Tibial nerve (tissue), 4 donors: ENCODE data around the gene ROBO4. TPM values are rescaled to one million over a fixed set of nuclear protein-coding genes. Genes with fewer than 3 reads are reported as not detected.

ENCODE experiments used
- DNase-seq, 2 donors: peaks; one replicate each; pipeline ENCODE4 v3.0.0-alpha.2; 2019; ENCODE audit warnings: low spot score in 2 of 2
- H3K27ac ChIP-seq, 4 donors: fragments of 200-600 bp; sonication (generic) in 3 of 4; one replicate each; pipeline ENCODE4 v1.5.1; 2017 to 2019; ENCODE audit warnings: mild to moderate bottlenecking in 1 of 4
- H3K27me3 ChIP-seq, 2 donors: fragments of 200-600 bp; sonication (generic) in 1 of 2; one replicate each; pipeline versions ENCODE4 v1.5.1 to v1.6.0; 2017 to 2019
- H3K36me3 ChIP-seq, 3 donors: fragments of 200-600 bp; sonication (generic); one replicate each; pipeline ENCODE4 v1.5.1; 2018 to 2019
- H3K4me1 ChIP-seq, 4 donors: fragments of 200-600 bp; sonication (generic) in 3 of 4; one replicate each; pipeline ENCODE4 v1.5.1; 2017 to 2019
- H3K4me3 ChIP-seq, 4 donors: fragments of 200-600 bp; sonication (generic) in 3 of 4; one replicate each; pipeline ENCODE4 v1.5.1; 2017 to 2019; ENCODE audit warnings: mild to moderate bottlenecking in 1 of 4, moderate library complexity in 1 of 4
- H3K9me3 ChIP-seq, 4 donors: fragments of 200-600 bp; sonication (generic) in 3 of 4; one replicate each; pipeline ENCODE4 v1.5.1; 2017 to 2019
- POLR2A ChIP-seq, 2 donors: fragments of 450-650 bp; IDR thresholded peaks; one replicate each; pipeline ENCODE4 v1.6.1; 2017; ENCODE audit warnings: antibody characterized with exemption in 2 of 2, mild to moderate bottlenecking in 2 of 2, moderate library complexity in 2 of 2
- WGBS, 2 donors: methylation state at CpG; one replicate each; pipeline ENCODE4 v1.1.5; 2018; 5-methylcytosine and 5-hydroxymethylcytosine counted together
- total RNA-seq, 4 donors: library from RNA; depleted of rRNA; stranded (reverse); fragments of >200 nt; gene quantifications; one replicate each; pipeline ENCODE4 v1.1.0, GENCODE V29; 2016
- TF ChIP-seq, protein P1 (sequence below), 5 experiments: fragments of 200-600 bp in 3 of 5; fragments of 450-650 bp in 2 of 5; sonication (generic) in 3 of 5; IDR thresholded peaks; one replicate each; pipeline ENCODE4 v1.5.1; 2016 to 2019; ENCODE audit warnings: antibody characterized with exemption in 5 of 5, mild to moderate bottlenecking in 3 of 5, moderate library complexity in 2 of 5

Gene ROBO4
- total RNA-seq, 4 donors from 2014 or later: 12.1 to 38.8 (median 28.0) TPM

DNA sequence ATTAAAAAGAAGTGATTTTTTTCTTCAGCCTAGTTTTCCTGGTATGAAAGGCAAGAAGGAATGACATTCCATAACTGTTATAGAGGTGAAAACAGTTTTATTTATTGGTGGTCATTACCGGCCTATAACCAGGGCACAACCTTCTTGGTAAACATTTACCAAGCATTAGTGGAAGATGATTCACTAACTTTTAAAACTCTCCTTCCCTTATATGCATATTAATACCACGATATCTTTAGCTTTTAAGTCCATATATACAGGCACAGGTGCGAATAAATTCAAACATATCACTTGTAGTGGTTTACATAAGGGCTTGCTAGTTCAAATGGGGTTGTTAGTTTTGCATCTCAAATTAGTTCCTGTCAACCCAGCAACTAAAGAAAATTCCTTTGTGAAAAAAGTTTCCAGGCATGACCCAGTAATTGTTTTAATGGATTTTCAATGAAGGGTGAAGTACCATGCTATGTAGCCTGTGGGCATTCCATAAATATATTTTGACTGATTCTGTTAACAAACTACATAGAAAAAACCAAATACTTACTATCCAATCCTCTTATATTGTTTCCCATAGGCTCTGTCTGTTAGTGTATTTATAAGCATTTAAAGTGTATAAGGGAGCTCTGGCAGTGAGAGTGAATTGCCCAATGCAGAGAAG, 63.0 kb downstream of the ROBO4 start:
- Histone ChIP-seq H3K4me3 (no peak overlapping the region), H3K9me3 (no peaks in the 10 kb centered on the region), H3K27me3 (peaks cover 0 to 29% of the 10 kb centered on the region in 2 donors), H3K27ac (no peak overlapping the region), H3K4me1 (peaks cover 0 to 18% (median 11%) of the 10 kb centered on the region in 4 donors), H3K36me3 (no peaks in the 10 kb centered on the region)
- WGBS, 2 donors: 85 to 89% methylated on average over 3 of the region's 3 CpGs
- no peak for DNase-seq
- TF ChIP-seq, protein P1, sequence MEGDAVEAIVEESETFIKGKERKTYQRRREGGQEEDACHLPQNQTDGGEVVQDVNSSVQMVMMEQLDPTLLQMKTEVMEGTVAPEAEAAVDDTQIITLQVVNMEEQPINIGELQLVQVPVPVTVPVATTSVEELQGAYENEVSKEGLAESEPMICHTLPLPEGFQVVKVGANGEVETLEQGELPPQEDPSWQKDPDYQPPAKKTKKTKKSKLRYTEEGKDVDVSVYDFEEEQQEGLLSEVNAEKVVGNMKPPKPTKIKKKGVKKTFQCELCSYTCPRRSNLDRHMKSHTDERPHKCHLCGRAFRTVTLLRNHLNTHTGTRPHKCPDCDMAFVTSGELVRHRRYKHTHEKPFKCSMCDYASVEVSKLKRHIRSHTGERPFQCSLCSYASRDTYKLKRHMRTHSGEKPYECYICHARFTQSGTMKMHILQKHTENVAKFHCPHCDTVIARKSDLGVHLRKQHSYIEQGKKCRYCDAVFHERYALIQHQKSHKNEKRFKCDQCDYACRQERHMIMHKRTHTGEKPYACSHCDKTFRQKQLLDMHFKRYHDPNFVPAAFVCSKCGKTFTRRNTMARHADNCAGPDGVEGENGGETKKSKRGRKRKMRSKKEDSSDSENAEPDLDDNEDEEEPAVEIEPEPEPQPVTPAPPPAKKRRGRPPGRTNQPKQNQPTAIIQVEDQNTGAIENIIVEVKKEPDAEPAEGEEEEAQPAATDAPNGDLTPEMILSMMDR (IDR thresholded peaks at IDR 0.05): no peak
- TF ChIP-seq POLR2A (IDR thresholded peaks at IDR 0.05): no peak

Other genes starting within 250 kb of the ROBO4 start
- 10 to 100 TPM in 1 of 4 donors, 1 to 10 TPM in 3; 6.5 to 20.0 (median 8.2) TPM for gene SIAE, start 224.1 kb downstream of the ROBO4 start, total RNA-seq
- 1 to 10 TPM; 1.2 to 7.1 (median 3.3) TPM for gene SPA17, start 224.0 kb downstream of the ROBO4 start, total RNA-seq
- 1 to 10 TPM in 3 of 4 donors, not detected in 1; 1.4 to 3.1 (median 2.4) TPM for gene NRGN, start 157.9 kb downstream of the ROBO4 start, total RNA-seq
- 1 to 10 TPM in 2 of 4 donors, not detected in 2; 1.5 to 2.4 TPM for gene VSIG2, start 145.6 kb downstream of the ROBO4 start, total RNA-seq
- 10 to 100 TPM; 18.6 to 45.9 (median 33.0) TPM for gene ESAM, start 135.6 kb downstream of the ROBO4 start, total RNA-seq
- gene MSANTD2, start 97.5 kb downstream of the ROBO4 start, total RNA-seq: 10 to 100 TPM; 19.8 to 32.8 (median 23.5) TPM
- 10 to 100 TPM; 22.2 to 34.3 (median 24.8) TPM for gene ROBO3, start 32.4 kb downstream of the ROBO4 start, total RNA-seq
- gene HEPN1, start 21.4 kb upstream of the ROBO4 start, total RNA-seq: not detected
- gene HEPACAM, start 38.2 kb upstream of the ROBO4 start, total RNA-seq: 10 to 100 TPM in 3 of 4 donors, 1 to 10 TPM in 1; 8.7 to 18.4 (median 15.3) TPM
- 1 to 10 TPM in 3 of 4 donors, under 1 TPM in 1; 0.98 to 4.2 (median 2.6) TPM for gene CCDC15, start 56.3 kb upstream of the ROBO4 start, total RNA-seq
- 10 to 100 TPM in 1 of 4 donors, 1 to 10 TPM in 3; 3.9 to 11.4 (median 7.2) TPM for gene SLC37A2, start 165.4 kb upstream of the ROBO4 start, total RNA-seq
- gene TMEM218, start 213.8 kb upstream of the ROBO4 start, total RNA-seq: 10 to 100 TPM; 17.2 to 30.6 (median 20.7) TPM